ENCODE data around the gene NUP62CL.

GRCh38 chrX:107206697-107207065 is 448 bp upstream of the NUP62CL start:
- no peak for TF ChIP-seq CTCF (conservative IDR thresholded peaks at IDR 0.05; ENCODE audit: low read length)
- no peak for TF ChIP-seq EZH2phosphoT487 (IDR thresholded peaks at IDR 0.05; ENCODE audit: borderline replicate concordance, low read depth, low read length)
